ENCODE results near the gene MRPL39. TPM values are rescaled to one million over a fixed set of nuclear protein-coding genes. Genes with fewer than 3 reads are reported as not detected.
A peak's percentile ranks its signal among the peaks of the same experiment; 100 is the strongest.

MRPL39 gene
- polyA plus RNA-seq, 2 of the 4 experiments (the other 2 are of a cell fraction): 36.8 to 43.7 TPM

GRCh38 chr21:25578056-25578961 lies 29.0 kb downstream of the MRPL39 start (continued):
- TF ChIP-seq, protein P1, sequence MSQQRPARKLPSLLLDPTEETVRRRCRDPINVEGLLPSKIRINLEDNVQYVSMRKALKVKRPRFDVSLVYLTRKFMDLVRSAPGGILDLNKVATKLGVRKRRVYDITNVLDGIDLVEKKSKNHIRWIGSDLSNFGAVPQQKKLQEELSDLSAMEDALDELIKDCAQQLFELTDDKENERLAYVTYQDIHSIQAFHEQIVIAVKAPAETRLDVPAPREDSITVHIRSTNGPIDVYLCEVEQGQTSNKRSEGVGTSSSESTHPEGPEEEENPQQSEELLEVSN (IDR thresholded peaks at IDR 0.05; ENCODE audit: borderline replicate concordance, low read depth): no peak
- TF ChIP-seq HES2 (IDR thresholded peaks at IDR 0.05) (no peak), GATA3 (IDR thresholded peaks at IDR 0.05; ENCODE audit: borderline replicate concordance) (no peak), NFE2L2 (conservative IDR thresholded peaks at IDR 0.05; ENCODE audit: low read length) (no peak), FOXS1 (CRISPR knock-in tag; IDR thresholded peaks at IDR 0.05) (no peak), KDM1A (IDR thresholded peaks at IDR 0.05; ENCODE audit: low read depth) (no peak), MAX (IDR thresholded peaks at IDR 0.05) (no peak), MAZ (IDR thresholded peaks at IDR 0.05; ENCODE audit: borderline replicate concordance, low read depth, low read length) (no peak), HEYL (CRISPR knock-in tag; IDR thresholded peaks at IDR 0.05) (no peak), EHMT2 (IDR thresholded peaks at IDR 0.05; ENCODE audit: low read depth) (no peak)

DNA sequence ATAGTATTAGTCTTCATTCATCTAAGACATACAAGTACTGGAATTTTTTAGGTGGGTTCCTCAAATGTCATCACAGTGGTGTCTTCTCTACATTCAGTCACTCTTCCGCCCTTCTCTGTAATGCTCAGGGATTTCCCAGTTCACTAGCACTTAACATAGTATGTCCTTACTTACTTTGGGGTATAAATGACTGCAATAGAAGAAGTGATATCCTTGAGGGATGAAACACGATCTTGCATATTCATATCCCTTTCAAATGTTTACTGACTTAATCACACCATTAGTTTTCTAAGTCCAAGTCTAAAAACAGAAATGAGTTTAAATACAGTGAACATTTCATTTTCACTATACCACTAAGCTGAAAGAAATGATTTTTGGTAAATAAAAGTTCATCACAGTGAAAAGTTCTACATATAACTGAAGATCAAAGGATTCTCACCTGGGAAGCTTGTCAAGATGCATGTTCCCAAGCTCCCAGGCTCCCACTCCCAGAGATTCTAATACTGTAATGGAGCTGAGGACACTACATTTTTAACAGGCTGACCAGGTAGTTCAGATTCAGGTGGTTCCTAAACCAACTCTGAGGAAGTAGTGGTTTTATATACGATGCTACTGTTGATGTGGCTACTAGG lies 29.7 kb downstream of the MRPL39 start:
- ATAC-seq (no peak), DNase-seq (ENCODE audit: low read depth in 1 of 2, low spot score in 1 of 2) (no peak), FAIRE-seq (no peak)
- no peak for TF ChIP-seq JUNB (IDR thresholded peaks at IDR 0.05)
- TF ChIP-seq EHF (CRISPR knock-in tag; IDR thresholded peaks at IDR 0.05): no peak
- TF ChIP-seq ESRRA (IDR thresholded peaks at IDR 0.05; ENCODE audit: borderline replicate concordance, low read length): no peak
- TF ChIP-seq EP300 (IDR thresholded peaks at IDR 0.05): no peak
- TF ChIP-seq RAD21 (conservative IDR thresholded peaks at IDR 0.05 in 1 of 2, IDR thresholded peaks at IDR 0.05 in 1 of 2): no peak
- TF ChIP-seq MYC (IDR thresholded peaks at IDR 0.05; ENCODE audit: borderline replicate concordance, low read length): no peak
- no peak for TF ChIP-seq HDAC2 (IDR thresholded peaks at IDR 0.05)
- no peak for TF ChIP-seq POLR2A (IDR thresholded peaks at IDR 0.05; ENCODE audit: low read length)
- no peak for TF ChIP-seq HOXB13 (CRISPR knock-in tag; IDR thresholded peaks at IDR 0.05; ENCODE audit: low read depth)
- TF ChIP-seq ZFP36 (IDR thresholded peaks at IDR 0.05; ENCODE audit: borderline replicate concordance, partially characterized antibody): no peak
- no peaks in the 10 kb centered on the region for H3K9me3 ChIP-seq
- no peak overlapping the region for H3K4me2 ChIP-seq
- CTCF ChIA-PET: no interaction called here
- H3K27ac ChIP-seq: no peak overlapping the region
- peaks cover 12% of the 10 kb centered on the region for H3K4me1 ChIP-seq
- WGBS (ENCODE audit: missing lambda C conversion rate): 96% methylated on average over 3 of the region's 3 CpGs
- no peak overlapping the region for H3K4me3 ChIP-seq
- POLR2A ChIA-PET: no interaction called here

- Histone ChIP-seq H3K4me2 (peak overlapping the region; percentile 66), H3K4me1 (peaks cover 12% of the 10 kb centered on the region), H3K4me3 (no peak overlapping the region), H3K9me3 (no peaks in the 10 kb centered on the region), H3K27ac (no peak overlapping the region)
- ChIA-PET CTCF (no interaction called here), POLR2A (interaction anchor here (0.6 kb wide), 1 partner anchor 78 kb away, joined by 5 read pairs; no protein-coding TSS in a partner anchor)
- FAIRE-seq (peak; percentile 7), DNase-seq (ENCODE audit: low read depth in 1 of 2, low spot score in 1 of 2) (peak; percentile 23 to 29), ATAC-seq (peak; percentile 67 to 80; a peak in 5 of 6 replicates)
- WGBS (ENCODE audit: missing lambda C conversion rate): 51% methylated on average over 6 of the region's 6 CpGs
- TF ChIP-seq FOSL2 (IDR thresholded peaks at IDR 0.05): no peak
- TF ChIP-seq FOSL2 (CRISPR knock-in tag; IDR thresholded peaks at IDR 0.05): peak; percentile 59
- TF ChIP-seq FOXS1 (CRISPR knock-in tag; IDR thresholded peaks at IDR 0.05): no peak
Observed at GRCh38 chr21:25573409-25574206, 33.7 kb downstream of the MRPL39 start.
